GM12801 (cell line): ENCODE results near the gene KATNB1.

Experiments
- CTCF ChIP-seq: IDR thresholded peaks from one replicate; pipeline ENCODE4 v1.5.1; 2011; ENCODE audit warnings: control low read depth; ENCODE audit not compliant: insufficient read length; ENCODE audit errors: extremely low read depth

Gene KATNB1

DNA sequence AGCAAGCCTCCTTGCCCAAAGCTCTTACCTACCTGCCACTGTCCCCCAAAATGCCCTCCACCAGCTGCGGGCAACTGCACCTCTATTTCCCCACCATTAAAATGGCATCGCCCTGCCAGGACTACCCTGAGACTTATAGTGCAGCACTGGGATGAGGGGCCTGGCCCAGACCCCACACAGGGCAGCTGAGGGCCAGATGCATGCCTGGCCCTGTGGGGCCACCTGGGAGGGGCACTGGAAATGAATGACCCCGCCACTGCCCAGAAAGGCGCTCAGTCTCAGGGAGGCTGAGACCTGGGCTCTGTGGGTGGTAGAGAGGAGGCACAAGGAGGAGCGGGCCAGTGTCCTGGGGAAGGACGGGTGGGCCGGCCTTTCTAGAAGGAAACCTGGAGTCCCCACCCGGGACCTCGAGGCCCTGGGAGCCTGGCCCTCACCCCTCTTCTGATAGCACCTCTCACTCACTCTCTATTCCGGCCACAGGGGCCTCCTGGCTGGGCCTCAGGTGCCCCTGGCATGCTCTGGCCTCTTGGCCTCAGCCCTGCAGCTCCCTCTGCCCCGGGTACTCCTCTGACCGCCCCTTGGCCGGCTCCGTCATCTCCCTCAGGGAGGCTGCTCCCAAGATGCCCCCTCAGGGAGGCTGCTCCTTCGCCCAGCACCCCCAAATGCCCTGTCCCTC is 26.9 kb downstream of the KATNB1 start:
- no peak for TF ChIP-seq CTCF

DNA sequence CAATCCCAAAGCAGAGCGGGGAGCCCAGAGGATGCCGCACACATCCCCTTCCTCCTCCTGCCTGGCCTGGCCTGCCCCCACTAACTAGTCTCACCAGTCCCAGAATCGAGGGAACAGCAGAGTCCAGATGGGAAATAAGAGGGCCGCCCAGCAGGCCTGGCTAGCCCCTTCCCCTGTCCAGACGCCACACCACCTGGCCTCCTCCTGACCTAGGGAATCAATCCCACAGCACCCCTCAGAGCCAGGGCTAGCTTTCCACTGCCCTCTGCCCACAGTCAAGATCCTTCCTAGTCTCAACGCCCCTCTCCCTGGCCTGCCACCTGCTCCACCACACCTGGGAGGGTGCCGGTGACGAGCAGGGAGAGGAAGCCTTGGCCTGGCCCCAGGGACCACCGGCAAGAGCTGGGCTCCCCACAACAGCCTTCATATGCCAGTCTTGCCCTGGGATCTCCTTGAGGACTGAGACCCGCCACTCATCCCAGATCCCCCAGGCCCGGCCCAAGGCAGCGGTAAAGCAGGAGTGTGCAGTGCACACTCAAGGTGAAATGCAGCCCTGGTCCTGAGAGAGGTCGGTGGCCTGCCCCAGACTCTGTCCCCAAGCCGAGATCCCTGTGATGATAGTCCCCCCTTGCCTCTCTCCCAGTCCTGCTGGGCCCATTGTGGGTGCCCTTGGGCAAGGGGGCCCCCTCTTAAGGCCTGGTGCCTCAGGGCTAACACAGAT is 27.9 kb downstream of the KATNB1 start:
- no peak for TF ChIP-seq CTCF

GRCh38 chr16:57764006-57764340 is 28.4 kb downstream of the KATNB1 start:
- TF ChIP-seq CTCF: no peak

DNA sequence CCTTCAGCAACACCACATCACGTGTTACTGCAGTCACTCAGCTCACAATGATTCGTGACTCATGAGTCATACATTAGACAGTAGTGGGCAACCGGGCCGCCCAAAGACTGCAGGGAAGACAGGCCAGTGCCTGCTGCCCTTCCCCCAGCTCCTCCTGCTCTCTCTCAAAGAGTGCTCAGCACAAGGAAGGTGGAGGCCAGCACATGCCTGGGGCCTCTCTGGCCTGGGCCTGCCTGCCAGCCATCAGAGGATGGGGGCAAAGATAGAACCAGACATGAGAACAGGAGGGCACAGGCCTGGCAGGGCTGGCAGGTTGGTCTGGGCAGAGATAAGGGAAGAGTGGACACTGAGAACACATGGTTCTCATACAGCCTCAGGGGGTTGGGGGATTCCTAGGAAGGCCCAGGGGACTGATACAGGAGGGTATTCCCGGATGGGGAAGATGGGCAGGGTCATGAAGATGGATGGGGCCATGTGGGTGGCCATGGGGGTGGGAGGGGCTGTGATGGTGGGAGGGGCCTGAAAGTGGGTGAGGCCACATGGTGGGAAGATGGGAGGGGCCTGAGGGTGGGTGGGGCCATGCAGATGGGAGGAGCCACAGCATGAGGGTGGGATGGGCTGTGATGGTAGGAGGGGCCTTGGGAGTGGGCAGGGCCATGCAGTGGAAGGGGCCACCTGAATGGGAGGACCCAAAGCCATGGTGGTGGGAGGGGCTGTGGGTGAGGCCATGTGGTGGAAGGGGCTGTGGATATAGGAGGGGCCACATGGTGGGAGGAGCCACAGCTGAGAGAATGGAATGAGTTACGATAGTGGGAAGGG is 29.0 kb downstream of the KATNB1 start:
- no peak for TF ChIP-seq CTCF

GRCh38 chr16:57765160-57765728 is 29.7 kb downstream of the KATNB1 start:
- no peak for TF ChIP-seq CTCF

DNA sequence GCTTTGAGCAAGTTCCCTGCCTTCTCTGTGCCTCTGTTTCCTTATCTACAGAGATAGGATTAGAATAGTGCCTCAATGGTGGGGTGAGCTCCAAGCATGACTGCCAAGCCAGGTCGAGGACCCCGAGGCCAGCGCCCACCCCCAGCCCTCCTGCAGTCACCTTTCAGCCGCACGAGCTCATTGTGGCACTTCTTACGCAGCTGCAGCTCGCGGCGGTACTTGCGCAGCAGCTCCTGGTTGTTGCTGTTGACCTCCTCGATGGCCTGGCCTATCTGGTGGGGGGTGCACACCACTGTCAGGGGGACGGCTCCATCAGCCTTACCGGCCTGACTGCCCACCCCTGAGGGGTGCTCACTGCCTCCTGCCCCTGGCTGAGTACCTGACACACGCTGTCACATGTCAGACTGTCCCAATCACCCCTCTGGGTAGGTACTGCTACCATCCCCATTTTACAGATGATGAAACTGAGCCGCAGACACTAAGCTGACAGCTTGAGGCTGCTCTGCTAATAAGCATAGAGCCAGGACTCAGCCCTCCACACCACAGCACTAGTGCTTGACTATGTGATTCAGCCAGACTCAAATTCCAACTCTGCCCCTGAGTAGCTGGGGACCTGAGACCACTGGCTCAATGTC is 31.3 kb downstream of the KATNB1 start:
- TF ChIP-seq CTCF: no peak

GRCh38 chr16:57769541-57770145 is 34.1 kb downstream of the KATNB1 start:
- no peak for TF ChIP-seq CTCF
